NCI-H2196 (cell line): ENCODE measurements around the gene EFHB.
"Not testable (repeated sequence)": the region's sequence is repeated elsewhere in the genome, so short reads cannot be mapped to it uniquely, and the experiment has no call there.

Experiments used
- DNase-seq: peaks from one replicate; lab custom pipeline; 2025; ENCODE audit not compliant: unreplicated experiment; lab: John Stamatoyannopoulos, UW

Gene EFHB

DNA sequence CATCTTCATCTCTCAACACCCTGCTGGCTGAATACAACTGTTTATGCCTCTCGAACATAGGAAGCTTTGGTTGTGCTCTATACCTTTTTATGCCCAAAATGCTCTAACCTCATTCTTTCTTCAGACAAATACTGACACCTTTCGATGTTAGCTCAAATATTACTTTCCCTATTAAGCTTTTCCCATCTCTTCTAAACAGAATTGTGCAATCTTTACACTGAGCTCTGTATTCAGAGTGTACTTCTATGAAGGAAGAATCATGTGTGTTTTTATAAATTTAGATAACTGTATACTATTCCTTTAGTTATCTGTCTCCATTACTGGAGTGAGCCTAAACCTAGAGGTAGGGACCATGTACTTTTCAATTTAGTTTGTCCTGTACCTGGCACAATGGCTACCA lies 1.6 kb downstream of the EFHB start:
- DNase-seq = no peak

DNA sequence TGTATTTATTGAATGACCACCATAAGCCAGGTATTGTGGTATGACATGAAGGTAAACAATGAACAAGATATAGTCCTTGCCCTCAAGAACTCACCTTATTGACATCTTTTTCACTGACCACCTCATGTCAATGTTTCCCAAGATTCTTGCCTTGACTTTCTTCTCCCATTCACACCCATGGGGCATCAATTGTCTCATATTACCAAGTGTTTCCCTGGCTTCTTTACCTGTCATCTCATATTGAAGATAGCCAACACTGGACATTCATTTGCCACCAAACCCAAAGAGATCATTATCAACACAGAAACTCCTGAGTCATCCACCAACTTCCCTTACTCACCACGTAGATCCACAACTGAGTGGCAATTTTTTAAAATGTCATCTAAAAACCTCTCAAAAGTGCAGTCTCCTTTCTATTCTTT lies 2.2 kb downstream of the EFHB start:
- no peak for DNase-seq

DNA sequence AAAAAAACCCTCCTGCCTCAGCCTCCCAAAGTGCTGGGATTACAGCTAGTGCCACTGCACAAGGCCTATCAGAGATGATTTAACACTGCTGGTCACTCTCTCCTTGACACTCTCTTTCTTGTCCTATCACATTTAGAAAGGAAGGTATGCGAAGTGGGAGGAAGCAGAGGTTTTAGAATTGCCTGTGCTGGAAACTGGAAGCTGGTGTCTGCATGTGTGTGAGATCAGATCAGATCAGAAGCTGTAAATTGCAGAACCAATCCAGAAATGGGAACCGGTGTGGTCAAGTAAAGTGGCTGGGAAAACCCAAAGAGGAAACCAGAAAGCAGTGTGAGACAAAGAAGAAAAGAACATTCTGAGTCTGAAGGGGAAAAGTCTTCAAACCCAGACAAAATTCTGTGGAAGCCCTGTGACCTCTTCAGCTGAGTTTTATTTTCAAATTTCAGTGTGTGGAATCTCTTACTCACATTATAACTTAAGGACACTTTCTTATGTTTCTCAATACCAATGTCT lies 2.8 kb downstream of the EFHB start:
- no peak for DNase-seq

DNA sequence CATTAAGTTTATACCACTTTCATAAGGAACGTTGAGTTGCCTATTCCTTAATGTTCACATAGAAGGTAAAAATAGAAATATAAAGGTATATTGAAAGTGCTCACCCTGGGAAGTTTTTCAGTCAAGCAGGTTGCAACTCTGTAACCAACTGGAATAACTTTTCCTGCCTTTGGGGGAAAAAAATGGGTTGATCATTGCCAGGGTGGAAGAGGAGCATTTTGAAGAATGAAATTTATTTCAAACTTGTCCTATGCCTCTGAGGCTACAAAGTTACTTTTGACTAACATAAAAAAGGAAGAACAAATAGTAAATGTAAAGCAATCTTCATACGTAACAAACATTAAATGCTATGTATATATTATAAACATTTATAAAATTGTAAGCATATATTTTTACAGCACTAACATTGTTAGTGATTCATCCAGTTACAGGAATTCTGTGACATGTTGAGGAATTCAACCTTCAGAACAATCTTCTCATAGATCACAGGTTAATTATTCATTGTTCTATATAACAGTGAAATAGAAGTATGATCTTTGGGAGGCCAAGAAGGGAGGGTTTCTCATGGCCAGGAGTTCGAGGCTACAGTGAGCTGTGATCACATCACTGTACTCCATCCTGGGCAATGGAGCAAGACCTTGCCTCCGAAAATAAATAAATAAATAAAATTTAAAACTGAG lies 13.5 kb downstream of the EFHB start:
- no peak for DNase-seq

DNA sequence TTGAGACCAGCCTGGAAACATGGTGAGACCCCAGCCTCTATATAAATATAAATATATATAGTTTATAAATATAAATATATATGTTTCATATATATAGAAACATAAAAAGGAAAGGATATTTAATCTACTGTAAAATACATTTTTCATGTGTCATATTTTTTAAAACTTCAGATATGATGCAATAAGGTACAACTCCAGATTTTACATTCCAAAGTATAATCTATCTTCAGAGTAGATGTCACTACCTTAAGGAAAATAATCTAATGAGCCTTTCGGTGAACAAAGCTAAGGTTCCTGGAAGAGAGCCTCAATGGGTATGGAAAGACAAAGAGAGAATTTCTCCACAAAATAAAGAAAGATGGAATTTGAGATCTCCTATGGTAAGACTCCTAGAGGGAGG lies 16.9 kb downstream of the EFHB start:
- DNase-seq = no peak

DNA sequence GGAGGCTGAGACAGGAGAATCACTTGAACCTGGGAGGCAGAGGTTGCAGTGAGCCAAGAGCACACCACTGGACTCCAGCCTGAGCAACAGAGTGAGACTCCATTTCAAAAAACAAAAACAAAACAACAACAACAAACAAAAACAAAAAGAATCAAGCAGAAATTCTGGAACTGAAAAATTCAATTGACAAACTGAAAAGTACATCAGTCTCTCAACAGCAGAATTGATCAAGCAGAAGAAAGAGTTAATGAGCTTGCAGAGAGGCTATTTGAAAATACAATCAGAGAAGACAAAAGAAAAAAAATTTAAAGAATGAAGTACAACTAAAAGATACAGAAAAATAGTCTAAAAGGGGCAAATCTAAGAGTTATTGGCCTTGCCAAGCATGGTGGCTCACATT lies 22.6 kb downstream of the EFHB start:
- DNase-seq = no peak

DNA sequence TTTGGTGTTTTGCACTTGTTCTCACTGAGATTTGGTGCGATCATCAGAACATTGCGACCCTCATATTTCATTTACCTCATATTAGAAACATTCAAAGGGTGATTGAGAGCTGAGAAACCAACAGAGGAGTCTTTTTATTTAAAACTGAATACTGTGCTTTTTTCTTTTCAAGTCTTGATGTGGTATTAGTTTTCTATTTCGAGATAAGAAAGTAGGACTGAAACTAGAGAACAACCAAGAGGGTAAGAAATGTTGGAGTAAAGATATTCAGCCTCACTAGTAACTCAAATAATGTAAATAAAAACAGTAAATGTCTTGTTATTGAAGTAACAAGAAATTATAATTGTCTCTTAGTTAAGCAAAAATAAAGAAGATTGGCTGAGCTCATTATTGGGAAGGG lies 26.5 kb downstream of the EFHB start:
- DNase-seq = no peak

DNA sequence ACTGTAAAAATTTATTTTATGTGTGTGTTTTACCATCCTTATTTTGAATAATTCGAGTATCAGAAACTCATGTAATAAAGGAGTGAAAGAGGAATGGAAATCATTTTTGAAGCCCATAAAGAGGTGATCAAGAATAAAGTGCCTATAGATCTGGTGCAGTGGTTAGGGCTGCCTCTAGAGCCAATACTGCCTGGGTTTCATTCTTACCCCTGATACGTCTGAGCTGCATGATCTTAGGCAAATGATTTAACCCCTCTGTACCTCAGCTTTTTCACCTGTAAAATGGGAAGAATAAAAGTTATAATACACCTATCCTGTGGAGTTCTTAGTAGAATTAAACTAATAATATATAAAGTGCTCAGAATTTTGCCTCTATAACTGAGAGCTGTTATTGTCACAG lies 30.4 kb downstream of the EFHB start:
- DNase-seq = no peak

DNA sequence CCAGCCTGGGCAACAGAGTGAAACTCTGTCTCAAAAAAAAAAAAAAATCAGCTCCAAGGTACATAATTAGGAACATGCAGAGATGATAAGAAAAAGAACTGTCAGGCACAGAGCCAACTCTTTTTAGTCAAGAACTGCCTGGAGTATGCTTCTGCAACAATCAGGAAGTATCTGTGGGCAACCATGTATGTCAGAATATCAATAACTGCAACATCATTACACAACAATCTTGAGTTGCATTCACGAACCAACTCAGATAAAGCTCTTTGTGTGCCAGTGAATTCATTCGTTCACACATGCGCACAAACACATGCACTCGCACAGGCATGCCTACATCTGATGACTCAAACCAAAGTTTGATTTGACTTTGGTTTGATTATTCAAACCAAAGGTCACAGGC lies 32.1 kb downstream of the EFHB start:
- DNase-seq = no peak

DNA sequence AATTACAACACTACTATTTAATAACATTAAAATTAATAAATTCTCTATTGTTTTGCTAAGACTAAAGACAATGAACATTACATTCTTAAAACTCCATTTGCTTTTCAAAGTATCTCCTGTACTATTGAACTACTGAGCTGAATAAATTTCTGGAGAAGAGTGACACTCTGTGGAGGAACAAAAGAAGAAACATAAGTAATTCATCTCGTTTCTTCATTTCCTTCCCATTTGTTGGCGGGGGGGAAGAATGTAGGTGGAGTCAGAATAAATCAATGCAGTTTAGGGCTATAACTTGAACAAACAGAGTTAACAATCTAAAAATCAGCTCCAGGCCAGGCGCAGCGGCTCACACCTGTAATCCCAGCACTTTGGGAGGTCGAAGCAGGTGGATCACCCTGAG lies 32.7 kb downstream of the EFHB start:
- no peak for DNase-seq

DNA sequence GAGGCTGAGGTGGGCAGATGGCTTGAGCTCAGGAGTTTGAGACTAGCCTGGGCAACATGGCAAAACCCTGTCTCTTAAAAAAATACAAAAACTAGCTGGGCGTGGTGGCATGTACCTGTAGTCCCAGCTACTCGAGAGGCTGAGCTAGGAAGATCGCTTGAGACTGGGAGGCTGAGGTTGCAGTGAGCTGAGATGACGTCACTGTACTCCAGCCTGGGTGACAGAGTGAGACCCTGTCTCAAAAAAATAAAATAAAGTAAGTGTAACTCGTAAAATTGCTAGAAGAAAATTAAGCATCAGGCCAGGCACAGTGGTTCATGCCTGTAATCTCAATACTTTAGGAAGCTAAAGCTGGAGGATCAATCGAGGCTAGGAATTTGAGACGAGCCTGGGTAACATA lies 34.2 kb downstream of the EFHB start:
- DNase-seq = not testable (repeated sequence)

DNA sequence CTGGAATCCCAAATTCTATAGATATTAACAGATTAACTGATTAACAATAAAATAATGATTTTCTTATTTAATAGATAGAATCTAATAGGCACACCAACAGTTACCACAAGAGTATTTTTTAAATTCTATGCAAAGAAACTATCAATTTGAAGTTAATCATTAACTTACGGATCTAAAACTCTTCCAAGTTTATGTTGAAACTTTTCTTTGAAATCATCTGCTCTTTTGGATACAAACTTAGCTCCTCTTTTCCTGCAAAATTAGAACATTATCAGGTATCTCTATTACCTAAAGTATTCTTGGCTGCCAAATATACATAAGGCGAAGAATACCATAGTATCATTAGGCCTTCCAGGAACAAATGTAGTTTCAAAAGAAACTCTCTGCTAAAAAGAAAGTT lies 34.8 kb downstream of the EFHB start:
- no peak for DNase-seq

DNA sequence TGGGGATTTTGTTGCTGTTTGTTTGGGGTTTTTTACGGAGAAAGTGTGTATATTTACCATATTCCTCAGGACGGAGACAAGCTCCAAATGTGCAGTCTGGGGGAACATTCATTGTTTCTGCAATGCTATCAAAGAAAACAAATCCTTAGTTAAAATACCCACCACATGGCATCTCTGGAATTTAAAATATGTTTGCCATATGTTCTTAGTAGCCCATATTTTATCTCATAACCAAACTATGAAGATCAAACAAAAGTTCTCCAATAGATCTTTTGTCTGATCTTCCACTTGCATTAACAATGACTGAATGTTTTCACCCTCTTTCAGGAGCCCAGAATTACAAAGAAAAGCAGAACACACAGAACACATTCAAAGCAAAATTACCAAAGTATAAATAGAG lies 35.3 kb downstream of the EFHB start:
- DNase-seq = no peak

DNA sequence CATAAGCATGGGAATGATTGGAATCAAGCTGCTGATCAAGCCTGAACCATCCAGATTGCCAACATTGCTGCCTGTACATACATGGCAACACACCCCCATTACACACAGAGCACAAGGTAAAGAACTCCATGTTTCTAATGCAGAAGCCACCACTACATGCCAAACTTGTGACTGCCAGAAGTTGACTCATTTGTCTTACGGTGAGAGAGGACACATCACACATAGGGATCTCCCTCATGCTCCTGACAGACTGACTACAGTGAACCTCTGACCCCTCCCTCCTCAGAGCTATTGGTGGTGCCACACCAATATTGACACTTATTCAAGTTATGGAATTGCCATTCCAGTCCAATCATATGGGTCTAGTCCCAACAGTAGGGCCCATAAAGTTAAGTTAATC lies 42.3 kb downstream of the EFHB start:
- DNase-seq = no peak

DNA sequence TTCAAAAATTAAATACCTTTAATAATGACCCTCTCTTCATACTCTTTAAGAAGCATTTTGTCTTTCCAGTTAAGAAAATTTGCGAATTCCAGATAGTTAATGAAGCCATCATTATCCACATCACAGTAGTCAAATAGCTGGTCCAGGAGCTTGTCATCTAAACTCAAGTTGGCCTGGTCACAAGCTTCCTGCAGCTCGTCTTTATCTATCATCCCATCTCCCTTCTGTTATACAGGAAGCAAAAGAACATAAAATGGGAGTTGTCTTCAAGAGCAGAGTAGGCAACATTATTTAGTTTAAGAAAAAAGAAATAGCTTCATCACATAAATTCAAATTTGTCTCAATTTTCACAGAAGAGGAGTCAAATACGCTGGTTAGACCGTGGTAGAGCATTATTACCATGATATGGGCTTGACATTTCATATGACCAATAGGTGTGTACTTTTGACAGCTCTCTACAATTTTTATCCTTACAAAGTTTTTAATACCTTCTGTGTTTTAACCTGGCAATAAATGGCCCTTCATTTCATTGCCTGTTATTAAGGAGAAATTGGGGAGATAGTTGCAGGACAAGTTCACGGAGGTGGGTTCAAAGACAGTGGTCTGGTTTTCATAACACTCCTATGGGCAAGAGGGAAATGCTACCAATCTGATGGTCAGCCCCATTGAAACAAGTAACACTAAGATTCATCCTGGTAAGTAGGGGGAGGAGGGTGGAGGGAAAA lies 45.4 kb downstream of the EFHB start:
- DNase-seq = no peak

DNA sequence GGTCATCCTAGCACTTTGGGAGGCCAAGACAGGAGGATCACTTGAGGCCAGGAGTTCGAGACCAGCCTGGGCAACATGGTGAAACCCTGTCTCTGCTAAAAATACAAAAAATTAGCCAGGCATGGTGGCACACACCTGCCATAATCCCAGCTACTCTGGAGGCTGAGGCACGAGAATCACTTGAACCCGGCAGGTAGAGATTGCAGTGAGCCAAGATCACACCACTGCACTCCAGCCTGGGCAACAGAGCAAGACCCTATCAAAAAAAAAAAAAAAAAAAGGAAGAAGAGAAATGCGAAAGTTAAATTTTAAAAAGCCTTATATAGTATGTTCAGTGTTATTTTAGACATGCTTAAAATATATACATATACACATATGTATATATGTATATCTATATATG lies 46.9 kb downstream of the EFHB start:
- DNase-seq = not testable (repeated sequence)

DNA sequence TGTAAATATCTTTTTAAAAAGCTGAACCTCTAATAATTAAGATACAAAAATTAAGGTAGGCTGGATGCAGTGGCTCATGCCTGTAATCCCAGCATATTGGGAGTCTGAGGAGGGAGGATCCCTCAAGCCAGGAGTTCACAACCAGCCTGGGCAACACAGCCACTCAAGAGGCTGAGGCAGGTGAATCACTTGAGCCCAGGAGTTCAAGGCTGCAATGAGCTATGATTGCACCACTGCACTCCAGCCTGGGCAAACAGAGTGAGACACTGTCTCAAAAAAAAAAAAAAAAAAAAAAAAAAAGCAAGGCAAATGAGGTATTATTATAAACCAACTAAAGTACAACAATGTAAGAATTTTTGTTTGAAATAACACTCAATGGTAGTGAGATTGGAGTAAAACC lies 47.6 kb downstream of the EFHB start:
- no peak for DNase-seq

DNA sequence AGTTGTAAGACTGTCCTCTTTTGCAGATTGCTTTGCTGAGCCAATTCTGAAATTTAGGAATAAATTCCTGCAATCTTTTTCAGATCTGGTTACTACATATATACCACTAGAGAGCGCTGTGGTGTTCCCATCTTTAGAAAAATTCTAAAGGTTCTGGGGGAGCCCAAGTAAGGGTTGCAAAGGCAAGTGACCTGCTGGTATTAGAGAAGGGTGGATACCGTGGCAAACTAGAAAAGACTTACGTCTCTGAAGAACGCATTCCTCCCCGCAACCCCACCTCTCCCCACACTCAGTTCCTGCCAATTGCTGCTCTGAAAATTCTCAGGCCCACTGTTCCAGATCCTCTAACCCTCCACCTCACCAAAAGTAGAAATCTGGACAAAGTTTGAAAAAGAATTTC lies 48.5 kb downstream of the EFHB start:
- DNase-seq = peak; percentile 1

DNA sequence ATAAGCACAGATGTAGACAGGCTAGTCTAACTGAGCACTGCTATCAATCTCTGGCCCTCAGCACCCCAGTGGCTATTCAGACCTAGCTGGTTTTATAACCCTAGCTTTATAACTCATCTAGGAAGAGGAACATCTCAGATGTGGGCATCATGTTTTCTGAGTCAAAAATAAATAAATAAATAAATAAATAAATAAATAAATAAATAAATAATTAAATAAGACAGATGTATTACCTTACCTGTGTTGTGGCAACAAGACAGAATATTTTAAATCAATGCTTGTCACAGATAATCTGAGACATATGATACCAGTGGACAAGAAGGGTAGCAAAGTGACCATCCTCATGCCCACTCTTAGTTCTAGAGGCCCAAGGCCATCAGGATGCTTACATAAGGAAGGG lies 52.2 kb downstream of the EFHB start:
- no peak for DNase-seq

DNA sequence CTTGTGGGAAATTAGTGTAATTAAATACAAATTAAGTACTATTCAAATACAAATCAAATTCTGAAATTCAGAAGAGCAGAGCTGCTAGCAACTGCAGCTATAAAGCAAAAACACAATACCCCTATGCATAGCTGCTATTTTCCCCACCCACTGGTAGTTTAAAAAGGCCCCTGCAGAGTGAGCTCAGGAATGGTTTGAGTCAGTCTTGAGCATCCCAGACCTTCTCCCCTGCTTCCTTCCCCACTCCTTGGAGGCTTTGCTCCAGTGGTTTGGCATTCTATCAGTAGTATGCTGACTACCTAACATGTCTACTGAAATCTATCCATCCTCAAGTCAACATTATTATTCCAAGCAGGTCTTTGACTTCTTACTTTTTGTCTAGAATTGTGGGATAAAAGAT lies 53.0 kb downstream of the EFHB start:
- DNase-seq = no peak

DNA sequence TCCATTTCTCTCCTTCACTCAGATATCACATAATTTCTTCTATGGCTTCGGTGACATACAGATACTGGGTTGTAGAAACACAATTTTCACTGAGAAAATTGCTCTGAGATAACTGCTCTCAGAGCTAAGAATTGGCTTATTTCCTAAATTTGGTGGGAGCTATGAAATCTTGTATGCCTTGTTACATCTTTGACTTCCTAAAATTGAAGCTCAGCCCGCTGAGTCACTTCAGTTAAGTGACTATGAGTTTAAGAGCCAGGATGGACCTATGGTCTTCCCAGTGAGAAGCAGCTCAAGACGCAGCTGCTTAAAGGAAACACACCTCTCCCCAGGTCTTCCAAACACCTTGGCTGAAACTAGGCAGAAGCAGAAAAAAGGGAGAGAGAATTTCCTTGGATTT lies 56.4 kb downstream of the EFHB start:
- no peak for DNase-seq

DNA sequence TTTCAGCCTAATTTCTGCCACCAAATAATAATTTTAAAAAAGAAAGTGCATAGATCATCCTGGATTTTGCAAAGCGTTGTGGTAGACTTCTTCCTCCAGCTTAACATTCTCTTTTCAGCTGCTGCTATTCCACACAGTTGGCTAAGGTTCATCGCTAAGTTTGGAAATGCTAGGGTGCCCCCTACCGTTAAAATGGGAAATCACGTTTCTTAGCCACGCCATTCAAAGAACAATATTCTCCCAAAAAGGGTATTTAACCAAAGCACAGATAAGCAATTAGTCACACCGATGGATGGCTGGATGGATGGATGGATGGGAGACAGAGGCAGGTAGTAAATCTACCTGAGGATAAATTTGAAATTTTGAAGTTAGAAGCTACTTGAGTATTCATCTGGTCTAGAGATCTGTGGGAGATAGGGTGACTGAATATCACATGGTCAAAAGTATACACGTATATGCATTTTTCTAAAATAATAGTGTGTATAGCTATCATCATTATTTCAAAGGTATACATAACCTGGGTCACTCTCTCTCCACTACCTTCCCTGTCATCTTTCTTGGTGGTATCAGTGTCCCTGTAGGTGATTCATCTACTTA lies 67.2 kb downstream of the EFHB start:
- peak; percentile 31 for DNase-seq
